GM18861 (cell line): ENCODE results near the gene SHANK2.
"Not testable (repeated sequence)": the region's sequence is repeated elsewhere in the genome, so short reads cannot be mapped to it uniquely, and the experiment has no call there.

Experiments used
- ATAC-seq: cut with Tn5 transposase; IDR thresholded peaks from one replicate; pipeline ENCODE4 v1.9.1; 2021; ENCODE audit not compliant: unreplicated experiment

The SHANK2 gene

DNA sequence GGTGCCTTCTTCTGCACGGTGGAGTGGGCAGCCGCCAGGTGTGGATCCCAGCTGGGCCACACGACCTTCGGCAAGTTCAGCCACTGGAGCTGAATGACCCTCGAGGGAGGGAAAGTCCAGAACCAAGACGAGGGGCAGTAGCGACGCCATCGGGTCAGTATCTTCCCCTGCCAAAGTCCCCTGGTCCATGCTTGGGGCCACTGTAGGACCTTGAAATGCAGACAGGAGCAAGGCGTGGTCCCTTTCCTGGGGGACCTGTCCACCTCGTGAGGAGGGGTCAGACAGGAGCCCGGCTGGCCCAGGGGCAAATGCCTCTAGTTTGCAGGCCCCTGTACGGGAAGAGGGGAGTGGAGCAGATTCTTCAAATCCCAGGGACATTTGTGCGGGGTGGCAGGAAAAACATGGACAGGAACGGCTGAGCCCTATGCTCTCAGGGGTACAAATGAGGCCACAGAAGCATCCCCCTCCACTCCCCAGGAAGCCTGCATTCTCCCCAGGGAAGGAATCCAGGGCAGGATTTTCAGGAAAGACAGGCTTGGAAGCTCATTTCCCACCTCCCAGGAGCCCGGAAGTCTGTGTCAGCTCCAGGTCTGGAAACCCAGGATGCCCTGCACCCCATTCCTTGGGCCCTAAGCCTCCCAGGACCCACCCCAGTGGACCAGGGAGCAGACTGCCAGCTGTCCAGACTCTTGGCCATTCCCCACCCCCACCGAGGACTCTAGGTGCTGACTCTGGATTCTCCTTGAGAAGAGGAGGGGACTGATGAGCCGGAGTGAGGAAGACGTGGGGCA lies 6.6 kb downstream of the SHANK2 start:
- no peak for ATAC-seq

DNA sequence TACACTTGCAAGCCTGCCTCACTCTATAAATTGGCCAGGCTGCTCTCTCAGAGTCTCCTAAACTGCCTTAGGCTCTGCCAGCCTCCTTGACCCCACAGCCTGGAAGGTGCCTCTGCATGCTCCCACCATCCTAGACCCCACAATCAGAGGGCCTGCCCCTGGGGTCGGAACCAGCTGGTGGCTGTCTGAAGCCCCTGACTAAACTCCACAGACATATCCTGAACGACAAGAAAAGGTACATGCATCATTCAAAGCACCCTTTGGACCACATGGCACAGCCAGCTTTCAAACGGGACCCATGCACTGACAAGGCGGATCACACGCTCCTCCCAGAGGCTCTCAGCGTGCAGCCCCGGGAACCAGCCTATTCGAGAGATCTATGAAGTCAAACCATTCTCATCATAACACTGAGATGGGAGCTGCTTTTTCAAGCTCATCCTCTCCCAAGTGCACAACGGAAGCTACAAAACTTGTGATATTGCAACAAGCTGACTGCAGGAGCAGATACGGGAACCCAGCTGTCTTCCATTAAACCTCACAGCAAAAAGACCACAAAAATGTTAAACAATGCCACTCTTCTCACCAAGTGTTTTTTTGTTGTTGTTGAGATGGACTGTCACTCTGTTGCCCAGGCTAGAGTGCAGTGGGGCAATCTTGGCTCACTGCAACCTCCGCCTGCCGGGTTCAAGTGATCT lies 8.1 kb downstream of the SHANK2 start:
- no peak for ATAC-seq

DNA sequence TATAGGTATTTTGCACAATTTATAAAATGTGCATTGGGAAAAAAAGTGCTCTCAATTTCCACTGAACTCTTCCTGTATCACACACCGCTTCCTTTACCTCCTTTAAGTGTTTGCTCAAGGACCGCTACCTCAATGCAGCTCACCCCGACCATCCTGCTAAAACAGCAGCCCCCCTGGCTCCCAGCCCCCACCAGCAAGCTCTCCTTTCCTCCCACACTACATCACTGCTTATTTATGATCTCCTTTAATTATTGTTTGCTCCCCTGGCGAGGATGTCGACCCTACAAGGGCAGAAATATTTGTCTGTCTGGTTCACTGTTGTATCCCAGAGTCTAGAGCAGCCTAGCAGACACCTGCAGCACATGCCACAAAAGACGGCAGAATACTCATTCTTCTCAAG lies 10.0 kb downstream of the SHANK2 start:
- ATAC-seq: no peak

DNA sequence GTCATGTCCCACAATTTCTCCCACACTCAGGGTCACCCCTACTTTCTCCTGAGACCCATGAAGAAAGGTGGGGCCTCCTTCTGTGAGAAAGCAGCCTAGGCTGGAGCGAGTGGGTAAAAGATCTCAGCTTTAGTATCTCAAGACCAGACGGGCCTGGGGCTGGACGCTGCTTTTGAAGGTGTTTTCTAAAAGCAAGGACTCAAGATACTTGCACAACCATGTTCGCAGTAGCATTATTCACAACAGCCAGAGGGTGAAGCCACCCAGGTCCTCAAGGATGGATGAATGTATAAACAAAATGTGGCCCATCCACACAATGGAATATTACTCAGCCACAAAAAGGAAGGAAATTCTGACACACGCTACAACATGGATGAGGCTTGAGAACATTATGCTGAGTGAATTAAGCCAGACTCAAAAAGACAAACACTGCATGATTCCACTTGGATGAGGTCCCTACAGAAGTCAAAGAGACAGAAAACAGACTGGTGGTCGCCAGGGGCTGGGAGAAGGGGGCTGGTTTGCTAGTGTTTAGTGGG lies 10.6 kb downstream of the SHANK2 start:
- no peak for ATAC-seq

DNA sequence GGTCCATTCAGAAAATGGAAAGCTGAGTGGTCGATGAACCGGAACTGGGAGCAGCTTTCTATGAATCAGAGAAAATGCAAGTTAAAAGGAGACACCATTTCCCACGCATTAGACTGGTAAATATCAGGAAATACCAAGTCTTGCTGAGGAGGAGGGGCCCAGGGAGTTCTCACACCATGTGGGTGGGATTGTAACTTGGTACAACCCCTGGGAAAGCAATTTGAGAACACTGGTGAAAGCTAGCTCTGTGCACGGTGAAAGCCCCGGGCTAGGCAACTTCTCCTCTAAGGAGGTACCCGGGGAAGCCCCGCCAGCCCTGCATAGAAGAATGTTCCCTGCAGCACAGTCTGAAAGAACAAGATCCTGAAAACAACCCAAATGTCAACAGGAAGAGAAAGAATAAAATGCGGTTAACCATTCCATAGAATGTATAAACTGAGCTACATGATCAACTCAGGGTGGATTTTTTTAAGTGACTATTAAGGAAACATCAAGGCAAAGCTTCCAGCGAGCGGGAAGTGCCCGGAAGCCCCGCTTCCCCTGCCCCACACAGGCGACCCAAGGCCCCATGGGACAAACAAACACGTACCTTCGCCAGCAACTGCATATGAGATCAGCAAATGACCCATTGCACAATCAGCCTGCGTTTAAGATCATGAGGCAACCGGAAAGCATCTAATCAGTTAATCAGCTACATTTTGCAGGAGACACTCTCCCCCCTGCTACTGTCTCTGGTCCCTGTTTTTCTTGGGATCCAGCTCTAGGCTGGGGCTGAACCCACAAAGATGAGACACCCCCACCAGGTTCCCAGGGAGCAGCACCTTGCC lies 11.3 kb downstream of the SHANK2 start:
- no peak for ATAC-seq

DNA sequence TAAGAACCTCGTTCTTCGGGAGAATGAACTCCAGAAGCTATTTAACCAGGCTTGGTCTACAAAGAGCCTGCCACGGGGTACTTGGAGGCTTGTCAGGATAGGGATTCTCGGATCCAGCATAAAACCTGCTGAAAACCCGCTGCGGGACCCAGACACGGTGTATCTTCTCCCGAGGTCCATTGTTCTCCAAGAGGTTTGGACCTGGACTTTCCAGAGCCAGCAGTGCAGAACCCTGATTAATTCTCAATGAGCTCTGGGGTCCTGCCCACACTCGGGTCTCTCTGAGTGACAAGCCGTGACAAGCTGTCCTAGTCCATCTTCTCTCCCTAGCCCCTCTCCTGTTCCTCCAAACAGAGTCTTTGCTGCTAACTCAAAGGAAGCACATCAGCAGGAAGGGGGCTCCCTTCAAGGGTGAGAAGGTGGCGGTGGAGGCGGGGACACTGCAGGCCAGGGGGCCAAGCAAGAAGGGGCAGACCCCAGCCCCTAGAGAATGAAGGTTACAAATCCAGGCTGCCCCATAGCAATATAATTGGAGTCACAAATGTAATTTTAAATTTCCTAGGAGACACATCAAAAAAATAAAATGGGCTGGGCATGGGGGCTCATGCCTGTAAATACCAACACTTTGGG lies 12.2 kb downstream of the SHANK2 start:
- ATAC-seq: no peak

DNA sequence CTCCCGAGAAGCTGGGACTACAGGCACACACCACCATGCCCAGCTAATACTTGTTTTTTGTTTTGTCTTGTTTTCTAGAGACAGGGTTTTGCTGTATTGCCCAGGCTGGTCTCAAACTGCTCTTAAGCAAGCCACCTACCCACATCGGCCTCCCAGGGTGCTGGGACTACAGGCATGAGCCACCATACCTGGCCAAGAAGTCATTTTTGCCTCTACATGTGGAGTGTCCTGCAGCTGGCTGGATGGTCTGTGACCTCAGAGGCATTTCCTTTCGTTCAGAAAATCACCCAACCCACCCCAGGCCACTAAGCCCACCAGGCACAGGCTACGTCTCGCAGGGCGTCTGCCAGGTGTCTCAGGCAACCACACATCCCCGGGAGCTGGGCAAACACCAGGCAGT lies 12.8 kb downstream of the SHANK2 start:
- ATAC-seq: no peak

DNA sequence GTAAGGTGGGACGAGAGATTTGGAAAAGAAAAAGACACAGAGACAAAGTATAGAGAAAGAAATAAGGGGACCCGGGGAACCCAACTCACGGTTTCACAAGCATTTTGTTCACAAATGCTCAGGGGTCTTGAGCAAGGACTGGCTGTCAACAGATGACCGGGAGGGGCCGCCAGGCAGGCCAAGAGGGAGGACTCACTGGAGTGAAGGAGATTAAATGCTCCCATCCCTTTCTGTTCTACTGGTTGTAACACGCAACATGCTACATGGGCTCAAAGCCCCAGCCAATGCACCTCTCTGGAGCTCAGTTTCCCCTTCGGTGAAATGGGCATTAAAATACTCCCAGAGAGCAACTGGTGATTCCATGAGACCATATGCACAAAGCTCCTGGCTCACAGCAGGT lies 13.4 kb downstream of the SHANK2 start:
- ATAC-seq: no peak

DNA sequence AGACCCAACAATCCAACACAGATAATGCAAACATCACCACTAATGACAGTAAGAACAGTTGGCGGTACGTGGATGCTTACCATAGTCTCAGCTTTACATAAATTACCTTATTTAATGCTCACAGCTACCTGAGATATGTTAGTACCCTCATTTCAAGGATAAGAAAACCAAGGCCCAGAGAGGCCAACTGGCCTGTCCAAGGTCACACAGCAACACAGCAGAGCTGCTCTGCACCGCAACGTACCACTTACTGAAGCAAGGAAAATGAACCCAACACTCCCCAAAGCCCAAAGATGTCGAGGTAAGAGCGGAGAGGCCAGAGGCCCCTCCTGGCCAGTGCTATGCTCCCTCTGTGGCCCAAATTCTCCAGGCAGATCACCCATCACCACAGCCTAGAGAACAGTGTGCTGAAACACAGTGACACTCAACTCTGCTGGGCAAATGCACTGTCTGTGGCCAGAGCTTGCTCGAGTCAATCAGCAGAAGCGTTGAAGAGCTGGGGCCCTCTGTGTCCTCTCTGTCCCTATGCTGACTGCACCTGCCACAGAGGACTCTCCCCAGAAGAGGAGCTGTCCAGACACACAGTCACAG lies 14.0 kb downstream of the SHANK2 start:
- no peak for ATAC-seq

DNA sequence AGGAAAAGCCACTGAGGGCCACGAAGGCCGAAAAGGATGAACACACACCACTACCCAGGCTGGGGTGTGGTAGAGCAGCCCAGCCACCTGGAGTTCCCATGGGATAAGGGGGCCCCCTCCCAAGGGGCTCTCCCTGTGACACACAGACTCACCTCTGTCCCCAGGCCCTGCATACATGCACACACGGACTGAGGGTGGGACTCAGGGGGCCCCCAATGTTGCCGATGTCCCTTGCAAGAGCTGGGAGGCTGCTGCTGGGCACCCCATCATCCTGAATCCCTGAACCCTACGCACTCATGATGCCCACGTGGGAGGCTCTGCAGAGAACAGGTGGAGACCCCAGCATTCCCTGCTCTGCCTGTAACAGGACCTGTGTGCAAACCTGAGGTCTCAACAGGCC lies 14.5 kb downstream of the SHANK2 start:
- ATAC-seq: no peak

DNA sequence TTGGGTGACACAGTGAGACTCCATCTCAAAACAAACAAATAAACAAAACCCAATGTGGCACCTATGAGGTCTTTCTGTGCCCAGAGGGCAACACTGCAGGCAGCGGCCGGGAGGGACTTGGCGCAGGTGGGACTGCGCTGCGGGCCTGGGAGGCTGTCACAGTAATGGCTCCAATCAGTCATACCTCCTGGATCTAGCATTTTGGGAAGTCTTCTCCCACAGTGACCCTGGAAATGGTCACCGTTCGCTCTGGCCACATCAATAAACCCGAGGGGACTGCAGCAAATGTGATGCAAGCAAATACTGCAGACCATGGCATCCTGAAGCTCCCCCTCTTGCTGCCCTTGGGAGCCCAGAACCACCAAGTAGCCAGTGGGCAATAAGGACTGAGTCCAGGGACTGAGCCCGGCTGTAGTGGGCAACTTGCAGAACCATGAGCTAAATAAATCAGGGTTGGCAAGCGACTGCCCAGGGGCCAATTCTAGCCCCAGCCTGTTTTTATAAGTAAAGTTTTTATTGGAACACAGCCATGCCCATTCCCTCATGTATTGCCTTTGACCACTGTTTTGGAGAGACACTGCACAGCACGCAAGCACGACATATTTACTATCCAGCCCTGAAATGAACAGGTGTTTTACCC lies 15.4 kb downstream of the SHANK2 start:
- ATAC-seq: no peak

DNA sequence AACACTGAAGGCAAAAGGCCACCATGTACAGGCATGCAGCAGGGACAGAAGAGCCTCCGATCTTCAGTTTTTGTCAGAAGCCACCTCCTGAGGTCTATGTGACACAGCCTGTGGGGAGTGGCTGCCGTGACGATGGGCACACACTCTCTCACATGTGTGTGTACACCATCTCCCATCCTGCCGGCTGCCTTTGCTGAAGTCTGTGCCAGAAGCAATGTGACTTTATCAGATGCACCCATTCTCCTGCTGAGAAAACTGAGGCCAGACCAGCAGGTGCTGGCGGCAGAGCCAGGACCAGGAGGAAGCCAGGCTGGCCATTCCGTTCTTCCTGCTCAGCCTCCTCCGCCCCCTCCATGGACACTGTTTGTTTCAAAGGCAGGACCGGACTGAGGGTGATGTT lies 16.7 kb downstream of the SHANK2 start:
- ATAC-seq: no peak

DNA sequence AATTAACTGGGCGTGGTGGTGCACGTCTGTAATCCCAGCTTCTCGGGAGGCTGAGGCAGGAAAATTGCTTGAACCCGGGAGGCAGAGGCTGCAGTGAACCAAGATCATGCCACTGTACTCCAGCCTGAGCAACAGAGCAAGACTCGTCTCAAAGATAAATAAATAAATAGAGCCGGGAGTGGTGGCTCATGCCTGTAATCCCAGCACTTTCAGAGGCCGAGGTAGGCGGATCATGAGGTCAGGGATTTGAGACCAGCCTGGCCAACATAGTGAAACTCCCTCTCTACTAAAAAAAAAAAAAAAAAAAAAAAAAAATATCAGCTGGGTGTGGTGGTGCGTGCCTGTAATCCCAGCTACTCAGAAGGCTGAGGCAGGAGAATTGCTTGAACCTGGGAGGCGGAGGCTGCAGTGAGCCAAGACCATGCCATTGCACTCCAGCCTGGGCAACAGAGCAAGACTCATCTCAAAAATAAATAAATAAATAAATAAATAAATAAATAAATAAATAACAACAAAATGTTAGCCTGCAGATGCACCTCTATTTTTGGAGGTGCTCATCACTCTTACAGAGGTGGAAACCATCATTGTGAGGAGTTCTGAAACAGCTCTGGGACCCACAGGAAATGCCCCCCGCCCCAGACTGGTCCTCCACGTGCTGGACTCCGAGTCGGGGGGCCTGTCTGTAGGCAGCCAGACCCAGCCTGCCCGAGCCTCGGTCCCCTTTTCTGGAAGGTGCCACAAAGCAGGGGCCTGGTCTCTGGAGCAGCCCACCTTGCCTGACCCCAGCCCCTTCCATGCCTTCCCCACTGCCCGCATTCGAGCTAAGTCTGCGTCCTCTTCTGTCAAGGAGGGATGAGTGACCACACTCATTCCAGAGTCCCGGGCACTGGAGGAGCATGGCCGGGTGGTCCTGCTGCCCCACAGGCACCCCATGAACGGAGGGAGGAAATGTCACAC lies 18.2 kb downstream of the SHANK2 start:
- not testable (repeated sequence) for ATAC-seq

DNA sequence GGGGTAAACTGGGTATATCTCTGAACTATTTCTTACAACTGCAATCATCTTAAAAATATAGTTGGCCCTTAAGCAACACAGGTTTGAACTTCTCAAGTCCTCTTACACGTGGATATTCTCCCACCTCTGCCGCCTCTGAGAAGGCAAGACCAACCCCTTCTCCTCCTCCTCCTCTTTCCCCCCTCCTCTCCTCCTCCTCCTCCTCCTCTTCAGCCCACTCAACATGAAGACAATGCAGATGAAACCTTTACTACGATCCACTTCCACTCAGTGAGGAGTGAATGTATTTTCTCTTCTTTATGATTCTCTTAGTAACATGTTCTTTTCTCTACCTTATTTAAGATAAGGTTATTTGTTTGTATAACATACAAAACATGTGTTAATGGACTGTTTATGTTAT lies 20.0 kb downstream of the SHANK2 start:
- ATAC-seq: no peak

DNA sequence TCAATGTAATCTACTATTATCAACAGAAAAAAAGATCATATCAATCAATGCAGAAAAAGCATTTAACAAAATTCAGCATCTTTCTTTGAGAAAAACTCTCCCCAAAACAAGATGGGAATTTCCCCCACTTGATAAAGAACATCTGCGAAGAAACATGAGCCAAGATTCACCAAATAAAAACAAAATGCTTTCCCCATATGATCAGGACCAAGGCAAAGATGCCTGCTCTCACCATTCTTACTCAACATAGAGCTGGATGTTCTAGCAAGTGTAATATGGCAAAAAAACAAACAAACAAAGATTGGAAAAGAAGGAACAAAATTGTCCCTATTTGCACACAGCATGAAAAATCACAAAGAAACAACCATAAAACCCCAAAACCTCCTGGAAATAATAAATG lies 23.4 kb downstream of the SHANK2 start:
- ATAC-seq: no peak

DNA sequence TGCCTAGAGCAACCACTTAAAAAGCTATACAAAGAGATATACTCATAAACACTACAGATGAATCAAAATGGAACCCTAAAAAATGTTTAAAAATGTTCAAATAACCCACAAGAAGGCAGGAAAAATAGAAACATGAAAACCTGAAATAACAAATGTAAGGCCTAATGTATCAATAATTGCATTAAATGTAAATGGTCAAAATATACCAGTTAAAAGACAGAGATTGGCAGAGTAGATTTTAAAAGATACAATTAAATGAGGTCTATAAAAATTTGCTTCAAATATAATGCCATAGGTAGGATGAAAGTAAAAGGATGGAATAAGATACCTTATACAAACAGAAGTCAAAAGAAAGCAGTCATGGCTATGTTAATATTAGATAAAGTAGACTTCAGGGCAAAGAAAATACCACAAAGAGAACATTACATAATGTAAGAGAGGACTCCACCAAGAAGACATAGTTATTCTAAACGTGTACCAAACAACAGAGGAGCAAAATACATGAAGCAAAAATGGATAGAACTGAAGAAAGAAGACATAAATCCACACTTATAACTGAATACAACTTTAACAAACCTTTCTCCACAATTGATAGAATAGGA lies 25.2 kb downstream of the SHANK2 start:
- no peak for ATAC-seq

DNA sequence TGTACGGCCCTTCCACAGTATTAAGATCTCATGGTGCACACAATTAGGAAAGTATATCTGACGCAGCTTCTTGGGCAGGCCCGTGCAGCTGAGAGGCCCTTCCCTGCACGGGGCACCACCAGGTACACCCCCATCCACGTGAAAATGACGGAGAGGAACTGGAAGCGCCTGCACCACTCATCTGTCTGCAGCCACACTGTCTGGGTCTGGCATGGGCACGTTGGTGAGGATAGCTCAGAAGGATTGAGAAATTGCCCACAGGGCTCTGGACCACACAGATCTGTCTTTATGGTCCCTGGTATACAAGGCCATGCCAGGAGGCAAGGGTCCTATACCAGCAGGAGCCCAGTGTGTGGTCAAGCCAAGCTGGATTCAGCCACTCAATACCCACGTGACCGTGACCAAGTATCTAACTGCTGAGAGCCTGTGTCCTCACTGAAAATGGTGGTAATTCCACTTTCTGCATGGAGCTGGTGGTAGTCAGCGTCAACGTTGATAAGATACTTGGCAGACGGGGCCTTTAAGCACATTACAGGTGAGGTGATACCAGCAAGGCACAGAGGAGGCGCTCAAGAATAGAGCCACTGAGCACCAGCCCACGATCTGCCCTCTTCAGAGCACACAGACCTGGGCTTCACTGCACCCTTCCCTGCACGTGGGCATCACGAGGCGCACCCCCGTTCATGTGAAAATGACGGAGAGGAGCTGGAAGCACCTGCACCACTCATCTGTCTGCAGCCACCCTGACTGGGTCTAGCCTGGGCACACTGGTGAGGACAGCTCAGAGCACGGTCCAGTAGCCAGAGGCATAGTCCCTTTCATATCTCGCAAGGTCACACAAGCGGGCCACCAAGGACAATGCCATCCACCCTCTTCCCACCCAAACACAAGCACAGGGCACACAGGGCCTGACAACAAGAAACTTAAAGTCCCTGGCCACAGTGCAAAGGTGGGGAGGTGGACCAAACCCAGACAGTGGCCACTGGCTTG lies 28.4 kb downstream of the SHANK2 start:
- no peak for ATAC-seq

DNA sequence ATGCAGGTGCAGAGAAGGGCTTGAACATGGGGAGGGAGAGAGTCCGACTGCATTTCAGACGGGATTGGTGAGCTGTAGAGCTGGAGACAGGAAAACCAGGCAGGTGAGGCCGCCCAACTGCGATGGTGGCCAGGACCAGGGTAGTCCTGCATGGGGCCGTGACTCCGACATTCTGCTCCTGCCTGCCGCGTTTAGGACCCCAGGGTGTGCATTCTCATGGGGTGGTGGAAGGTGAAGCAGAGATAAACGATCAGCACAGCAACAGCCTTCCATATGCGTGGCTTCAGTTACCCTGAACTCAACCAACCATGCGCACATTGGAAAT lies 29.3 kb downstream of the SHANK2 start:
- no peak for ATAC-seq
